Right lobe of liver (tissue), 6 donors: Measurements from ENCODE around the gene PIGZ. TPM values are rescaled to one million over a fixed set of nuclear protein-coding genes. Genes with fewer than 3 reads are reported as not detected.
A peak's percentile ranks its signal among the peaks of the same experiment; 100 is the strongest.

Experiments
- ATAC-seq, 4 donors: fragments of 200-7000 bp; cut with Tn5 transposase; one replicate each; pipeline ENCODE4 v1.9.1; 2020; ENCODE audit warnings: mild to moderate bottlenecking in 4 of 4, moderate library complexity in 4 of 4
- DNase-seq, 3 donors: peaks; one replicate each; pipeline ENCODE4 v3.0.0-alpha.2; 2020
- H3K27ac ChIP-seq, 3 donors: fragments of 200-600 bp; one replicate each; pipeline ENCODE4 v1.8.0; 2022
- H3K27me3 ChIP-seq, 2 donors: fragments of 200-600 bp; one replicate each; pipeline ENCODE4 v1.8.0; 2022
- H3K36me3 ChIP-seq, 4 donors: fragments of 200-600 bp; sonication (generic) in 1 of 4; one replicate each; pipeline versions ENCODE4 v1.5.1 to v1.8.0; 2017 to 2022; ENCODE audit warnings: control low read depth in 1 of 4
- H3K4me1 ChIP-seq, 4 donors: fragments of 200-600 bp; sonication (generic) in 1 of 4; one replicate each; pipeline versions ENCODE4 v1.5.1 to v1.8.0; 2017 to 2022; ENCODE audit warnings: control low read depth in 1 of 4
- H3K4me3 ChIP-seq, 3 donors: fragments of 200-600 bp; one replicate each; pipeline ENCODE4 v1.8.0; 2022
- H3K9me3 ChIP-seq, 4 donors: fragments of 200-600 bp; sonication (generic) in 1 of 4; one replicate each; pipeline versions ENCODE4 v1.5.1 to v1.8.0; 2017 to 2022; ENCODE audit warnings: control low read depth in 1 of 4
- POLR2A ChIP-seq: fragments of 450-650 bp; IDR thresholded peaks from one replicate; pipeline ENCODE4 v1.6.1; 2017; ENCODE audit warnings: antibody characterized with exemption, mild to moderate bottlenecking
- WGBS: methylation state at CpG from one replicate; pipeline ENCODE4 v1.1.6; 2018; ENCODE audit warnings: low coverage, low lambda C conversion rate; ENCODE audit not compliant: insufficient coverage; ENCODE audit errors: missing lambda C conversion rate; 5-methylcytosine and 5-hydroxymethylcytosine counted together
- intact Hi-C, 2 donors: fragments of 100-400 bp; cut with DNase I; formaldehyde crosslinking; loops; one replicate each; pipeline versions ENCODE4 v1.11.2 to v1.14.1; 2022
- total RNA-seq, 6 experiments: library from RNA; depleted of rRNA in 2 of 6; stranded (reverse); fragments of >200 nt in 2 of 6; fragmentation: NEBNext Ultra II Directional in 3 of 6; extraction: Animal tissue kit (Norgen Biotek cat#: 25700) in 3 of 6; gene quantifications; one replicate each; pipeline versions ENCODE4 v1.1.0 to v1.2.4, GENCODE V29; 2016 to 2023
- TF ChIP-seq, protein P1 (sequence below), 4 donors: fragments of 200-600 bp in 3 of 4; fragments of 450-650 bp in 1 of 4; IDR thresholded peaks; one replicate each; pipeline versions ENCODE4 v1.5.1 to v1.8.0; 2016 to 2022; ENCODE audit warnings: antibody characterized with exemption in 4 of 4, mild to moderate bottlenecking in 2 of 4
- donor health status: DM: no; HTN: yes; CAD: no.
- donor health status: DM: no; HTN: no; CAD: no.
- donor health status: DM: no; HTN: no; CAD: no.
- donor health status: DM: no; HTN: yes; CAD: no.
- donor health status: DM: no; HTN: yes; CAD: no.

Gene PIGZ
- total RNA-seq, 6 experiments from 2014 or later: 1.2 to 2.8 (median 2.4) TPM

DNA sequence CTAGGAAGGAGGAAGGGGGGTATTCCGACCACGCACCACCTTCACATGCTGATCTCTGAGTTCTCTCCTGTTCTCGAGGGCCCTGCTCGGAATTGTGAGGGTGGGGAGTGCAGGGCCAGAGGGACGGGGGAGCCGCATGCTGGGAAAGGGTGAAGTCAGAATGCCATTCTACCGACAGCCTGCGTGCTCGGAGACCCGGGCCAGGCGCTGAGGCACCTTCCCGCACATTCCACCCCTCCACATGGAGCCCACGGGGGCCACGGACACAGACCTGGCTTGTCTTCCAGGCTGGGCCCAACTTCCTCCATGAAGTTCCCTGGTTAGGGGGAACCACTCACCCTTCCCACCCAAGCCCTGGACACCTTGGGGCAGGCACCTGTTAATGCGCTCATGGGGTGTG, 28.7 kb upstream of the PIGZ start:
- no peak for TF ChIP-seq POLR2A
- TF ChIP-seq, protein P1, sequence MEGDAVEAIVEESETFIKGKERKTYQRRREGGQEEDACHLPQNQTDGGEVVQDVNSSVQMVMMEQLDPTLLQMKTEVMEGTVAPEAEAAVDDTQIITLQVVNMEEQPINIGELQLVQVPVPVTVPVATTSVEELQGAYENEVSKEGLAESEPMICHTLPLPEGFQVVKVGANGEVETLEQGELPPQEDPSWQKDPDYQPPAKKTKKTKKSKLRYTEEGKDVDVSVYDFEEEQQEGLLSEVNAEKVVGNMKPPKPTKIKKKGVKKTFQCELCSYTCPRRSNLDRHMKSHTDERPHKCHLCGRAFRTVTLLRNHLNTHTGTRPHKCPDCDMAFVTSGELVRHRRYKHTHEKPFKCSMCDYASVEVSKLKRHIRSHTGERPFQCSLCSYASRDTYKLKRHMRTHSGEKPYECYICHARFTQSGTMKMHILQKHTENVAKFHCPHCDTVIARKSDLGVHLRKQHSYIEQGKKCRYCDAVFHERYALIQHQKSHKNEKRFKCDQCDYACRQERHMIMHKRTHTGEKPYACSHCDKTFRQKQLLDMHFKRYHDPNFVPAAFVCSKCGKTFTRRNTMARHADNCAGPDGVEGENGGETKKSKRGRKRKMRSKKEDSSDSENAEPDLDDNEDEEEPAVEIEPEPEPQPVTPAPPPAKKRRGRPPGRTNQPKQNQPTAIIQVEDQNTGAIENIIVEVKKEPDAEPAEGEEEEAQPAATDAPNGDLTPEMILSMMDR (IDR thresholded peaks at IDR 0.05): no peak
- Histone ChIP-seq H3K9me3 (no peaks in the 10 kb centered on the region), H3K27me3 (no peaks in the 10 kb centered on the region), H3K36me3 (no peaks in the 10 kb centered on the region), H3K27ac (no peak overlapping the region), H3K4me3 (no peak overlapping the region), H3K4me1 (no peaks in the 10 kb centered on the region)
- 90% methylated on average over 2 of the region's 15 CpGs for WGBS
- ATAC-seq (no peak), DNase-seq (peak; percentile 13 to 36 (median 35))
- intact Hi-C loops: no loop called here

DNA sequence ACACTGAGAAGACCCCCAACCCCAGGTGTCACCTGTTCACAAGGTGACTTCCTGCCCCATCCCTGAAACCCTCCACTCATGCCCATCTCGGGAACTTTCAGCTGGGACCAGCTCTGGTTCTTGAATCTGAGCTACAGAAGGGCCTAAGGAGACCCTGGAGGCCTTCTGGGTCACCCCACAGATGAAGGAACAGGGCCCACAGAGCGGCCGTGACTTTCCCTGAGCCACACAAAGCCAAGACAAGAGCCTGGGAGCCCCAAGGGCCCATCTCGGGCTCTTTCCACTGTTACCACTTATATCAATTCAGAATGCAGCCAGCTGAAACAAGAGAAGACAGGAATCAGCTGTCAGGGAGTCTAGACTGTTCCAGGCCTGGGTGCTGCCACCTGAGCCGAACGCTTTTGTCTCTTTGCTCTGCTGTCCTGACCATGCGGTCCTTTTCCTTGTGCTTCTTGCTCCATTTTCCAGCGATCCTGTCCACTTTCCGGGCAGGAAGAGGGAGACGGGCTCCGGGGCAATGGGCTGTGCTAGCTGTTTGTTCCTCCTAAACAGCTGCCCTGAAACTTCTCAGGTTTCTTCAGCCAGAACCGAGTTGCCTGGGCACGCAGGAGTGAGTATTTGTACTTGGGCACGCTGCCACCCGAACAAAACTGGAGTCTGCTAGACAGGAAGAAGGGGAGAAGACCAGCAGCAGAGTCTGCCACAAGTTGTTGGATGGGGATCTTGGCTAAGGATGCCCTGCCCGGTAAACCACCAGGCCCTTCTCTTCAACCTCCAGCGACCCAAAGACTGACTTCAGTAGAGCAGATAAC, 28.0 kb upstream of the PIGZ start:
- H3K4me3 ChIP-seq: no peak overlapping the region
- TF ChIP-seq, protein P1 (IDR thresholded peaks at IDR 0.05): no peak
- no peak for TF ChIP-seq POLR2A
- ATAC-seq (peak in 1 of 4 donors; percentile 9), DNase-seq (peak; percentile 5 to 37 (median 36))
- no peaks in the 10 kb centered on the region for H3K4me1 ChIP-seq
- H3K27ac ChIP-seq: no peak overlapping the region
- no peaks in the 10 kb centered on the region for H3K36me3 ChIP-seq
- no peaks in the 10 kb centered on the region for H3K9me3 ChIP-seq
- no peaks in the 10 kb centered on the region for H3K27me3 ChIP-seq
- intact Hi-C loops: no loop called here
- WGBS: 78% methylated on average over 12 of the region's 17 CpGs

DNA sequence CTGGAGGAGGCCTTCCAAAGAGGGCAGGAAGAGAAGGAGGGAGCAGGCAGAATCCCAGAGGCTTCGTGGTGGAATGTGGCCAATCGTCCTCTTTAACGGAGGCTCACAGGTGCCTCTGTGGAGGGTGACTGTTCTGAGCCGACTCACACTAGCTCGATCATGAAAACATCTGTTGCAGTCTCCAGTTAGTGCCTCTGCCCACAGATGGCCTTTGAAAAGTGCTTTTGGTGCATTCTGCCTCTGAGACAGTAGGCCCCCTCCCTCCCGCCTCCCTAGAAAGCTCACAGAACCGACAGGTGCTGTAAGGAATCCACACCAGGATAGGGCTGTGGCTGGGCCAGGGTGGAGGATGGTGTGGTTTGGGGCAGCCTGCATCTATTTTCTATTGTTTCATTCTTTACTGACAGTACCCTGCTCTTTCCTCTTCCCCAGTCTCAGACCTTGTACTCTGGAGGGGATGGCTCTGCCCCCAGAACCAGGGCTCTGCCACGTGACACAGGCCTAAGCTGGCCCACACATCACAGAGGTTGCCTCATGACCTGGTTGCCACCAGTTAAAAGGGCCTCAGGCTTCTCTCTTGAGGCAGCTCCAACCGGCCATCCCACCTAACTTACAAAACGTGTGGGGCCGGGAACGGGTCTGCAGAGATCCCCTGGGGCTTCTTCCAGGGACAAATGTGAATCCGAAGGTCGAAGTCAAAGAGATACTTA, 27.2 kb upstream of the PIGZ start:
- DNase-seq (peak; percentile 5 to 27 (median 27)), ATAC-seq (no peak)
- Histone ChIP-seq H3K27ac (no peak overlapping the region), H3K36me3 (no peaks in the 10 kb centered on the region), H3K4me3 (no peak overlapping the region), H3K4me1 (no peaks in the 10 kb centered on the region), H3K9me3 (no peaks in the 10 kb centered on the region), H3K27me3 (no peaks in the 10 kb centered on the region)
- WGBS: 68% methylated on average over 5 of the region's 14 CpGs
- intact Hi-C loops: no loop called here
- TF ChIP-seq, protein P1 (IDR thresholded peaks at IDR 0.05): no peak
- no peak for TF ChIP-seq POLR2A

DNA sequence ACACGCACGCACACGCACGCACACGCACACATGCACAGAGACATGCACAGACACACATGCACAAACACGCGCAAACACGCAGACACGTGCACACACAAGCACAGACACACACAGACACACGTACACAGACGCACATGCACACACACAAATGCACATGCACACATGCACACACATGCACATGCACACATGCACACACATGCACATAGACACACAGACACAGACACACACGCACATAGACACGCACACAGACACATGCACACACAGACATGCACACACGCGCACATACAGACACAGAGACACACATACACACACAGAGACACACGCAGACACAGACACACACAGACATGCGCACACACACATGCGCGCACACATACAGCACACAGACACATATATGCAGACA, 26.4 kb upstream of the PIGZ start:
- WGBS: 89% methylated on average over 12 of the region's 19 CpGs
- no peaks in the 10 kb centered on the region for H3K36me3 ChIP-seq
- no peaks in the 10 kb centered on the region for H3K9me3 ChIP-seq
- H3K27ac ChIP-seq: no peak overlapping the region
- DNase-seq (peak in 1 of 3 donors; percentile 23), ATAC-seq (no peak)
- H3K4me1 ChIP-seq: no peaks in the 10 kb centered on the region
- intact Hi-C loops: no loop called here
- H3K4me3 ChIP-seq: no peak overlapping the region
- no peak for TF ChIP-seq POLR2A
- TF ChIP-seq, protein P1 (IDR thresholded peaks at IDR 0.05): no peak
- no peaks in the 10 kb centered on the region for H3K27me3 ChIP-seq
